Renal cortical epithelial cell (primary cell): ENCODE measurements around the gene ZBTB47. TPM values are rescaled to one million over a fixed set of nuclear protein-coding genes. Genes with fewer than 3 reads are reported as not detected.

Experiments used
- DNase-seq: peaks from one replicate; pipeline ENCODE4 v3.0.0-alpha.2; 2011; ENCODE audit warnings: low read depth
- total RNA-seq: library from RNA; depleted of rRNA; stranded (reverse); fragments of >200 nt; gene quantifications from 2 replicates; pipeline ENCODE4 v1.2.3, GENCODE V29; 2014

ZBTB47 gene
- total RNA-seq, 1 donor from 2014 or later = 39.2 TPM

GRCh38 chr3:42712688-42713372 lies 59.3 kb downstream of the ZBTB47 start:
- no peak for DNase-seq

DNA sequence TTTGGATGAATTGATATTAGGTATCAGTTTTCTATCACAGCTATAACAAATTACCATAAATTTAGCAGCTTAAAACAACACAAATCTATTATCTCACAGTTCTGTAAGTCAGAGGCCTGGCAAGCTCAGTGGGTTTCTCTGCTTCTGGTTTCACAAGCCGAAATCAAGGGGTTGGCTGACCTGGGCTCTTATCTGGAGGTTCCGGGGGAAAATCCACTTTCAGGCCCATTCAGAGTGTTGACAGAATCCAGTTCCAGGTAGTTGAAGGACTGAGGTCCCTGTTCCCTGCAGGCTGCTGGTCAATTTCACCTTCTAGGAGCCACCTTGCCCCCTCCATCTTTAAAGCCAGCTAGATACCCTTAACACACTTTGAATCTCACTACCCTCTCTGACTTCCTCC lies 60.2 kb downstream of the ZBTB47 start:
- DNase-seq = no peak

DNA sequence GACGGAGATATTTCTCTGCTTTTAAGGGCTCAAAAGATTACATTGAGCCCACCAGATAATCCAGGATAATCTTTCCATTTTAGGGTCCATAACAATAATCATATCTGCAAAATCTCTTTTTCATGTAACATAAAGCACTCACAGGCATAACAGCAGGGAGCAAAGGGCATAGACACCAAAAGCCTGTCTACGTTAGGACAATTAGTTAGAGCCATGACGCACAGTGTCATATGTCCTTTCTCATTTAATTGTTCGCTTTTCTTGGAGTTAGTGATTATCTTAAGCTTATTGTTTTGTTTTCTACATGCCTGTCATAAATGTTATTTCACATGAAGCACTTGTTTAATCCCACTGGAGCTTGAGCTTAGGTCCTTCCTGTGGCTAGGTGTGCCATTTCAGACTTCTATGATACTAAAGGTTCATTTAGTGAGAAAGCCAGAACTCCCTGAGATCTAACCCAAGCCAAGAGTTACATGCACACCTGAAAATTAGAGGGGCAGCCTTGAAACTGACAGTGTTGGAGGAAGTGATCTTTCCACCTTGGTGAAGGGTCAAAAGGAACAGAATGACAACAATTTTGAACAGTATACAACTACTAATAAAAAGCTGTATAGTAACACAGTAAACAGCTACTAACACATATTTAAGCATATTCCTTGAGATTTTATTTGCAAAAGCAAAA lies 60.8 kb downstream of the ZBTB47 start:
- no peak for DNase-seq

Other genes with a start within 250 kb of the ZBTB47 start
- gene LYZL4, start 243.1 kb upstream of the ZBTB47 start, total RNA-seq = not detected in 2 replicates
- 0.25 and 0.69 TPM in 2 replicates for gene VIPR1, start 151.1 kb upstream of the ZBTB47 start, total RNA-seq
- gene SEC22C, start 71.7 kb upstream of the ZBTB47 start, total RNA-seq = 66.1 and 108 TPM in 2 replicates
- gene SS18L2, start 62.8 kb upstream of the ZBTB47 start, total RNA-seq = 16.2 and 34.2 TPM in 2 replicates
- 22.9 and 68.4 TPM in 2 replicates for gene NKTR, start 53.0 kb upstream of the ZBTB47 start, total RNA-seq
- not detected in 2 replicates for gene KLHL40, start 31.8 kb downstream of the ZBTB47 start, total RNA-seq
- not detected in 2 replicates for gene HHATL, start 49.1 kb downstream of the ZBTB47 start, total RNA-seq
- gene CCDC13, start 119.6 kb downstream of the ZBTB47 start, total RNA-seq = 0.17 and 2.8 TPM in 2 replicates
- gene HIGD1A, start 150.8 kb downstream of the ZBTB47 start, total RNA-seq = 367 and 566 TPM in 2 replicates
- gene ACKR2, start 155.7 kb downstream of the ZBTB47 start, total RNA-seq = 2.9 and 16.8 TPM in 2 replicates
- gene CYP8B1, start 222.2 kb downstream of the ZBTB47 start, total RNA-seq = 0.35 and 0.55 TPM in 2 replicates